ENCODE results near the gene ALLC.

ALLC gene

DNA sequence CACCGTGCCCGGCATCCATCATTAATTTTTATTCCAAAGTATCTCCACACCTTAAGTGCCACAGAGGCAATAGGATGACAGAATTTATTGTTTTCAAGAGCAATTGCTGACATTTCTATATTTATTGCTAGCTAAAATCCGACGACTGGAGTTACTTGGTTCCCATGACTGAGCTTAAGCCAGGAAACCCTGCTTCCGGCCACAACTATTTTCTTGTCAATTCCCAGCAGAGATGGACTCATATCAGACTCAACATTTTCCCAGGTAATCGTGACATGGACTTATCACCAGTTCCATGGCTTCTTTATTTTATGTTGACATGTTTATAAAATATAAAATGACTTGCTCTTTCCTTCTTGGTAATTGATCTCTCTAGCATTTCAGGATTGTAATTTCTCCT is 24.8 kb downstream of the ALLC start:
- Histone ChIP-seq H3K4me2 (ENCODE audit: insufficient read depth, low read length) (no peak overlapping the region), H3K27me3 (ENCODE audit: insufficient read depth, low read length, poor library complexity) (no peaks in the 10 kb centered on the region)
- TF ChIP-seq, protein P1, sequence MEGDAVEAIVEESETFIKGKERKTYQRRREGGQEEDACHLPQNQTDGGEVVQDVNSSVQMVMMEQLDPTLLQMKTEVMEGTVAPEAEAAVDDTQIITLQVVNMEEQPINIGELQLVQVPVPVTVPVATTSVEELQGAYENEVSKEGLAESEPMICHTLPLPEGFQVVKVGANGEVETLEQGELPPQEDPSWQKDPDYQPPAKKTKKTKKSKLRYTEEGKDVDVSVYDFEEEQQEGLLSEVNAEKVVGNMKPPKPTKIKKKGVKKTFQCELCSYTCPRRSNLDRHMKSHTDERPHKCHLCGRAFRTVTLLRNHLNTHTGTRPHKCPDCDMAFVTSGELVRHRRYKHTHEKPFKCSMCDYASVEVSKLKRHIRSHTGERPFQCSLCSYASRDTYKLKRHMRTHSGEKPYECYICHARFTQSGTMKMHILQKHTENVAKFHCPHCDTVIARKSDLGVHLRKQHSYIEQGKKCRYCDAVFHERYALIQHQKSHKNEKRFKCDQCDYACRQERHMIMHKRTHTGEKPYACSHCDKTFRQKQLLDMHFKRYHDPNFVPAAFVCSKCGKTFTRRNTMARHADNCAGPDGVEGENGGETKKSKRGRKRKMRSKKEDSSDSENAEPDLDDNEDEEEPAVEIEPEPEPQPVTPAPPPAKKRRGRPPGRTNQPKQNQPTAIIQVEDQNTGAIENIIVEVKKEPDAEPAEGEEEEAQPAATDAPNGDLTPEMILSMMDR (IDR thresholded peaks at IDR 0.05; ENCODE audit: borderline replicate concordance, extremely low read depth, low read length, poor library complexity, severe bottlenecking), result no peak

DNA sequence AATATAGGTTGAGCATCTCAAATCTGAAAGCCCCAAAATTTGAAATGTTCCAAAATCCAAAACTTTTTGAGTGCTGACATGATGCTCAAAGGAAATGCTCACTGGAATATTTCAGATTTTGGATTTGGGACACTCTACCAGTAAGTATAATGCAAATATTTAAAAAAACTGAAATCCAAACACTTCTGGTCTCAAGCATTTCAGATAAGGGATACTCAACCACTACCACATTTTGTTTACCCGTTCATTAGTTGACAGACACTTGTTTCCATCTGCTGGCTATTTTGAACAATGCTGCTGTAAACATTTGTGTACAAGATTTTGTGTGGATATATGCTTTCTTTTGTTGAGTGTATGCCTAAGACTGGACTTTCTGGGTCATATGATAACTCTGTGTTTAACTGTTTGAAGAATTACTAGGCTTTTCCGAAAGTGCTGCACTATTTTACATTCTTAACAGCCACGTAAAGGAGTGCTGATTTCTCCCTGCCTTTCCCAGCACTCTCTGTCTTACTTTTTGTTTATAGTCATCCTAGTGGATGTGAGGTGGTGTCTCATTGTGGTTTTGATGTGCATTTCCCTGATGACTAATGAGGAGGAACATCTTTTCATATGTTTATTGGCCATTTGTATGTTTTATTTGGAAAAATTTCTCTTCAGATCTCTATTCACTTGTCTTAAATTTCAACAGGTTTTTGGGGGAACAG is 25.9 kb downstream of the ALLC start:
- H3K4me2 ChIP-seq (ENCODE audit: insufficient read depth, low read length), result no peak overlapping the region
- DNase-seq, result no peak
- no peaks in the 10 kb centered on the region for H4K20me1 ChIP-seq (ENCODE audit: insufficient read depth, low read length)
- no peak for TF ChIP-seq EZH2 (IDR thresholded peaks at IDR 0.05; ENCODE audit: borderline replicate concordance, low read depth, low read length, severe bottlenecking)
- TF ChIP-seq, protein P1 (IDR thresholded peaks at IDR 0.05; ENCODE audit: borderline replicate concordance, extremely low read depth, low read length, poor library complexity, severe bottlenecking), result no peak
- H3K9me3 ChIP-seq (ENCODE audit: insufficient read depth, low read length, severe bottlenecking), result no peaks in the 10 kb centered on the region
- H3K4me3 ChIP-seq (ENCODE audit: low read depth in 1 of 2, low read length in 2 of 2), result no peak overlapping the region
- no peak overlapping the region for H3K27ac ChIP-seq (ENCODE audit: low read length)
- no peak overlapping the region for H3K9ac ChIP-seq (ENCODE audit: low read depth, low read length)
- no peaks in the 10 kb centered on the region for H3K79me2 ChIP-seq (ENCODE audit: insufficient read depth, low read length)
- no peak for ATAC-seq (ENCODE audit: insufficient read depth, low read depth)
- H3K36me3 ChIP-seq (ENCODE audit: insufficient read depth, low read length), result no peaks in the 10 kb centered on the region
- no peaks in the 10 kb centered on the region for H3K27me3 ChIP-seq (ENCODE audit: insufficient read depth, low read length, poor library complexity)
- H3K4me1 ChIP-seq (ENCODE audit: insufficient read depth, low read length), result no peaks in the 10 kb centered on the region
- no peak overlapping the region for H2AFZ ChIP-seq (ENCODE audit: low read depth, low read length)

More for the DNA sequence above, 24.8 kb downstream of the ALLC start:
- H3K36me3 ChIP-seq (ENCODE audit: insufficient read depth, low read length), result no peaks in the 10 kb centered on the region
- H4K20me1 ChIP-seq (ENCODE audit: insufficient read depth, low read length), result no peaks in the 10 kb centered on the region
- no peak overlapping the region for H3K9ac ChIP-seq (ENCODE audit: low read depth, low read length)
- H3K9me3 ChIP-seq (ENCODE audit: insufficient read depth, low read length, severe bottlenecking), result no peaks in the 10 kb centered on the region
- no peaks in the 10 kb centered on the region for H3K4me1 ChIP-seq (ENCODE audit: insufficient read depth, low read length)
- H3K27ac ChIP-seq (ENCODE audit: low read length), result no peak overlapping the region
- no peak overlapping the region for H3K4me3 ChIP-seq (ENCODE audit: low read depth in 1 of 2, low read length in 2 of 2)
- no peaks in the 10 kb centered on the region for H3K79me2 ChIP-seq (ENCODE audit: insufficient read depth, low read length)
- ATAC-seq (ENCODE audit: insufficient read depth, low read depth) (no peak), DNase-seq (no peak)
- no peak overlapping the region for H2AFZ ChIP-seq (ENCODE audit: low read depth, low read length)

- ATAC-seq (ENCODE audit: insufficient read depth, low read depth) (no peak), DNase-seq (no peak)
- no peak overlapping the region for H3K4me3 ChIP-seq (ENCODE audit: low read depth in 1 of 2, low read length in 2 of 2)
- H3K4me1 ChIP-seq (ENCODE audit: insufficient read depth, low read length), result no peaks in the 10 kb centered on the region
- H4K20me1 ChIP-seq (ENCODE audit: insufficient read depth, low read length), result no peaks in the 10 kb centered on the region
- H3K27ac ChIP-seq (ENCODE audit: low read length), result no peak overlapping the region
- H3K36me3 ChIP-seq (ENCODE audit: insufficient read depth, low read length), result no peaks in the 10 kb centered on the region
- TF ChIP-seq EZH2 (IDR thresholded peaks at IDR 0.05; ENCODE audit: borderline replicate concordance, low read depth, low read length, severe bottlenecking), result no peak
- H3K4me2 ChIP-seq (ENCODE audit: insufficient read depth, low read length), result no peak overlapping the region
- H3K9ac ChIP-seq (ENCODE audit: low read depth, low read length), result no peak overlapping the region
- H3K9me3 ChIP-seq (ENCODE audit: insufficient read depth, low read length, severe bottlenecking), result no peaks in the 10 kb centered on the region
- no peak overlapping the region for H2AFZ ChIP-seq (ENCODE audit: low read depth, low read length)
- H3K79me2 ChIP-seq (ENCODE audit: insufficient read depth, low read length), result no peaks in the 10 kb centered on the region
- H3K27me3 ChIP-seq (ENCODE audit: insufficient read depth, low read length, poor library complexity), result no peaks in the 10 kb centered on the region
Observed at GRCh38 chr2:3689998-3690748, 32.2 kb downstream of the ALLC start.

DNA sequence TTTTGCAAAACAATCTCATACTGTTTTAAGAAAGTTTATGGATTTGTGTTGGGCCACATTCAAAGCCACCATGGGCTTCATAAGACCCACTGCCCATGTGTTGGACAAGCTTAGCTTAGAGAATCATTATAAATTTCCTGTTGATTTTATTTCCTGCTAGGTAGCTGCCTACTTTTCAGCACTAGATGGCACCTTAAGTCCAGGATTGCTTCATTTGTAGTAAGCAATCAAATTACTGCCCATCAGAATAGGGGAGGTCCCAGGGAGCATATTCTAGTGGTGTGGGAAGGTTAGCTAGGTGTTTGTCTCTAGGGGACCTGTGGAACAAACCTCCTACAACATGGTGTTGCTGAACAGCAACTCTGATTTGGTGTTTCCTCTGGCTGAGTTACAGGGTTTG is 34.4 kb downstream of the ALLC start:
- Histone ChIP-seq H3K4me2 (ENCODE audit: insufficient read depth, low read length) (no peak overlapping the region), H3K79me2 (ENCODE audit: insufficient read depth, low read length) (no peaks in the 10 kb centered on the region), H4K20me1 (ENCODE audit: insufficient read depth, low read length) (no peaks in the 10 kb centered on the region), H3K9me3 (ENCODE audit: insufficient read depth, low read length, severe bottlenecking) (no peaks in the 10 kb centered on the region), H2AFZ (ENCODE audit: low read depth, low read length) (no peak overlapping the region), H3K27me3 (ENCODE audit: insufficient read depth, low read length, poor library complexity) (no peaks in the 10 kb centered on the region), H3K27ac (ENCODE audit: low read length) (no peak overlapping the region), H3K4me1 (ENCODE audit: insufficient read depth, low read length) (no peaks in the 10 kb centered on the region), H3K4me3 (ENCODE audit: low read depth in 1 of 2, low read length in 2 of 2) (no peak overlapping the region), H3K36me3 (ENCODE audit: insufficient read depth, low read length) (no peaks in the 10 kb centered on the region), H3K9ac (ENCODE audit: low read depth, low read length) (no peak overlapping the region)
- TF ChIP-seq, protein P1 (IDR thresholded peaks at IDR 0.05; ENCODE audit: borderline replicate concordance, extremely low read depth, low read length, poor library complexity, severe bottlenecking), result peak; percentile 53
- TF ChIP-seq EZH2 (IDR thresholded peaks at IDR 0.05; ENCODE audit: borderline replicate concordance, low read depth, low read length, severe bottlenecking), result no peak
- ATAC-seq (ENCODE audit: insufficient read depth, low read depth) (no peak), DNase-seq (no peak)
